Keratinocyte (primary cell): Measurements from ENCODE around the gene ANTXR2. TPM values are rescaled to one million over a fixed set of nuclear protein-coding genes. Genes with fewer than 3 reads are reported as not detected.

Source experiments
- DNase-seq: peaks from one replicate; pipeline ENCODE4 v3.0.0-alpha.2; 2011; ENCODE audit warnings: low read depth, missing footprints, low spot score
- FAIRE-seq: peaks from 2 replicates; lab custom pipeline; 2011; peaks lifted over from hg19 to GRCh38; lab: Jason Lieb, UNC
- H2AFZ ChIP-seq: 2 replicates; pipeline ENCODE4 v1.6.0; 2012; ENCODE audit warnings: low read length, control low read depth, inconsistent platforms; ENCODE audit not compliant: control insufficient read depth
- H3K27ac ChIP-seq: 2 replicates; pipeline ENCODE4 v1.5.1; 2011; ENCODE audit warnings: low read length; ENCODE audit not compliant: control insufficient read depth, insufficient read depth
- H3K27me3 ChIP-seq: 3 replicates; pipeline ENCODE4 v1.6.0; 2011; ENCODE audit warnings: low read length; ENCODE audit not compliant: control insufficient read depth, insufficient read depth; ENCODE audit errors: extremely low read depth
- H3K36me3 ChIP-seq, 2 experiments: 2 replicates in 1 of 2; 3 replicates in 1 of 2; pipeline ENCODE4 v1.5.1; 2011; ENCODE audit warnings: low read length in 2 of 2, mild to moderate bottlenecking in 1 of 2; ENCODE audit not compliant: control insufficient read depth in 2 of 2, insufficient read depth in 2 of 2; ENCODE audit errors: extremely low read depth in 1 of 2
- H3K4me1 ChIP-seq: 3 replicates; pipeline ENCODE4 v1.5.1; 2011; ENCODE audit warnings: low read length; ENCODE audit not compliant: control insufficient read depth, insufficient read depth; ENCODE audit errors: extremely low read depth
- H3K4me2 ChIP-seq: 3 replicates; pipeline ENCODE4 v1.6.0; 2011; ENCODE audit warnings: low read depth, low read length; ENCODE audit not compliant: control insufficient read depth, insufficient read depth; ENCODE audit errors: extremely low read depth
- H3K4me3 ChIP-seq, 3 experiments: fragments of 200-600 bp in 1 of 3; sonication (generic) in 1 of 3; 2 replicates in 2 of 3; 3 replicates in 1 of 3; pipeline ENCODE4 v1.5.1; 2011 to 2016; ENCODE audit warnings: low read length in 3 of 3, mild to moderate bottlenecking in 3 of 3, control low read depth in 2 of 3, inconsistent platforms in 1 of 3, low read depth in 1 of 3, mixed read lengths in 1 of 3, mixed run types in 1 of 3, moderate library complexity in 1 of 3; ENCODE audit not compliant: control insufficient read depth in 2 of 3, insufficient read depth in 2 of 3; ENCODE audit errors: extremely low read depth in 1 of 3
- H3K79me2 ChIP-seq: 2 replicates; pipeline ENCODE4 v1.6.0; 2012; ENCODE audit warnings: low read length; ENCODE audit not compliant: control insufficient read depth, insufficient read depth
- H3K9ac ChIP-seq: 3 replicates; pipeline ENCODE4 v1.6.0; 2011; ENCODE audit warnings: low read length; ENCODE audit not compliant: control insufficient read depth, insufficient read depth; ENCODE audit errors: extremely low read depth
- H3K9me1 ChIP-seq: 3 replicates; pipeline ENCODE4 v1.6.0; 2011; ENCODE audit warnings: low read length; ENCODE audit not compliant: control insufficient read depth, insufficient read depth; ENCODE audit errors: extremely low read depth
- H3K9me3 ChIP-seq: 2 replicates; pipeline ENCODE4 v1.5.1; 2012; ENCODE audit warnings: low read depth, low read length; ENCODE audit not compliant: control insufficient read depth
- H4K20me1 ChIP-seq: 3 replicates; pipeline ENCODE4 v1.6.0; 2011; ENCODE audit warnings: low read length; ENCODE audit not compliant: control insufficient read depth, insufficient read depth; ENCODE audit errors: extremely low read depth
- EZH2 ChIP-seq: IDR thresholded peaks from one replicate; pipeline ENCODE4 v1.6.1; 2012; ENCODE audit warnings: inconsistent platforms, mild to moderate bottlenecking, low read length, moderate library complexity
- dilution Hi-C: fragments of 300-500 bp; cut with MboI; formaldehyde crosslinking; loops from one replicate; pipeline ENCODE4 v1.7.0; 2020; ENCODE audit warnings: low sequenced_read_pairs; ENCODE audit not compliant: extremely low pct_ligation_motif_present
- polyA plus RNA-seq, 5 experiments: library from polyadenylated mRNA; depleted of rRNA in 3 of 5; stranded (reverse) in 3 of 5; stranded (forward) in 1 of 5; unstranded in 1 of 5; fragments of >200 nt; gene quantifications; 1 replicate in 1 of 5; 2 replicates in 3 of 5; 3 replicates in 1 of 5; pipeline versions ENCODE4 v1.2.1 to v1.2.3, GENCODE V29; 2011 to 2012; ENCODE audit warnings: missing spikeins in 2 of 5, low read depth in 1 of 5, low replicate concordance in 1 of 5
- TF ChIP-seq, protein P1 (sequence below), 3 experiments: IDR thresholded peaks in 1 of 3; conservative IDR thresholded peaks in 1 of 3; optimal IDR thresholded peaks in 1 of 3; 2 replicates in 2 of 3; 3 replicates in 1 of 3; pipeline versions ENCODE3 to v1.5.1; 2011; ENCODE audit warnings: low read length in 3 of 3, mild to moderate bottlenecking in 3 of 3, moderate library complexity in 2 of 3, control low read depth in 1 of 3, inconsistent platforms in 1 of 3; ENCODE audit not compliant: insufficient read depth in 2 of 3; ENCODE audit errors: extremely low read depth in 1 of 3

The ANTXR2 gene
- polyA plus RNA-seq, 1 donor (not counting 4 experiments of a cell fraction or from before 2014, with no cell fraction given) = 89.1 TPM

DNA sequence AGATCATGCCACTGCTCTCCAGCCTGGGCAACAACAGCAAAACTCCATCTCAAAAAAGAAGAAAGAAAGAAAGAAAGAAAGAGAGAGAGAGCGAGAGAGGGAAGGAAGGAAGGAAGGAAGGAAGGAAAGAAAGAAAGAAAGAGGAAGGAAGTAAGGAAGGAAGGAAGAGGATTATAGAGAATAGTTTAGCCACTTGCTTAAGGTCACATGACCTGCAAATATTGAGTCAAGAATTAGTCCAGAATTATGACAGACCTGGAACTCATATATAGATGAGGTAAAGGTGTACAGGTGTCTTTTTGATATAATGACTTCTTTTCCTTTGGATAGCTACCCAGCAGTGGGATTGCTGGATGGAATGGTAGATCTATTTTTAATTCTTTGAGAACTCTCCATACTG lies 25.6 kb upstream of the ANTXR2 start:
- Histone ChIP-seq H3K4me1 (peaks cover 36% of the 10 kb centered on the region), H3K79me2 (no peaks in the 10 kb centered on the region), H3K4me2 (no peak overlapping the region), H4K20me1 (no peaks in the 10 kb centered on the region), H3K27me3 (no peaks in the 10 kb centered on the region), H3K27ac (no peak overlapping the region), H2AFZ (no peak overlapping the region), H3K36me3 (no peaks in the 10 kb centered on the region), H3K9ac (no peak overlapping the region), H3K9me1 (no peaks in the 10 kb centered on the region), H3K9me3 (no peaks in the 10 kb centered on the region), H3K4me3 (no peak overlapping the region)
- dilution Hi-C loops = no loop called here
- DNase-seq = no peak
- FAIRE-seq = no peak
- TF ChIP-seq, protein P1, sequence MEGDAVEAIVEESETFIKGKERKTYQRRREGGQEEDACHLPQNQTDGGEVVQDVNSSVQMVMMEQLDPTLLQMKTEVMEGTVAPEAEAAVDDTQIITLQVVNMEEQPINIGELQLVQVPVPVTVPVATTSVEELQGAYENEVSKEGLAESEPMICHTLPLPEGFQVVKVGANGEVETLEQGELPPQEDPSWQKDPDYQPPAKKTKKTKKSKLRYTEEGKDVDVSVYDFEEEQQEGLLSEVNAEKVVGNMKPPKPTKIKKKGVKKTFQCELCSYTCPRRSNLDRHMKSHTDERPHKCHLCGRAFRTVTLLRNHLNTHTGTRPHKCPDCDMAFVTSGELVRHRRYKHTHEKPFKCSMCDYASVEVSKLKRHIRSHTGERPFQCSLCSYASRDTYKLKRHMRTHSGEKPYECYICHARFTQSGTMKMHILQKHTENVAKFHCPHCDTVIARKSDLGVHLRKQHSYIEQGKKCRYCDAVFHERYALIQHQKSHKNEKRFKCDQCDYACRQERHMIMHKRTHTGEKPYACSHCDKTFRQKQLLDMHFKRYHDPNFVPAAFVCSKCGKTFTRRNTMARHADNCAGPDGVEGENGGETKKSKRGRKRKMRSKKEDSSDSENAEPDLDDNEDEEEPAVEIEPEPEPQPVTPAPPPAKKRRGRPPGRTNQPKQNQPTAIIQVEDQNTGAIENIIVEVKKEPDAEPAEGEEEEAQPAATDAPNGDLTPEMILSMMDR (optimal IDR thresholded peaks at IDR 0.05 in 1 of 3, IDR thresholded peaks at IDR 0.05 in 1 of 3, conservative IDR thresholded peaks at IDR 0.05 in 1 of 3; ENCODE audit: extremely low read depth in 1 of 3, insufficient read depth in 2 of 3, low read length in 3 of 3) = no peak
- TF ChIP-seq EZH2 = no peak

DNA sequence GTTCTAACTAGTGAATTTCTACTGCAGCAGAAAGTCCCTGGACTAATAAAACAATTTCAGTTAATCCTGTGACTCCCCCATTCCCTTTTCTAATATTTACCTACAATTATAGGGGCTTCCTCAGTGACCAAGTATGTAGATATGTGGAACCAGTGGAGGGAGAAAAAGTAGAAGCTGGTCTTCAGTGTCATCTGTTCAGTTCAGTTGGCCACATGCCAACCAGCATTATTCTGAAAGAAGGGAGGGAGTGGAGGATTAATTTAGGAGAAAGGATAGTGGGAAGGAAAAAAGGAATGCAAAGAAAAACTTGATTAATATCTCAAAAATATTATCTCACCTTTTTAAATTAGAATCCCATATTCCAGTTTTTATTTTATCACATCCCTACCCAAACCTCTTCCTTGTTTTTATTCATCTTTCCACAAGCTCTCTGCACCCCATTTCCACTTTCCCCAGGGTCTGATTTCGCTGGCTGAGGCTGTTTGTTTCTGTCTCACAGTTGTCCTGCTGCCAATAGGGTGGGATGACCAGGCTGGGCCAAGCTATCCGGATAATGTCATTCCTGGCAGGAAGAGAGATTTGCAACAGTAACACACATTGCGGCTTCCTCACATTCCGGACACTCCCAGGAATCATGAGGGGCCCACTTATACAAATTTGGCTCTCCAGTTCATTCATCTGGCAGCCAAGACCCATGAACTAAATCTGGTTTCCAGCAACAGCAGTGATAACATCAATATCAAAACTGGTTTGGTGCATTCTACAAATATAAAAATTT lies 24.6 kb upstream of the ANTXR2 start:
- Histone ChIP-seq H4K20me1 (no peaks in the 10 kb centered on the region), H3K36me3 (no peaks in the 10 kb centered on the region), H3K9me3 (no peaks in the 10 kb centered on the region), H3K9ac (no peak overlapping the region), H3K27me3 (no peaks in the 10 kb centered on the region), H3K27ac (peak overlapping the region; percentile 10), H3K4me1 (peaks cover 36% of the 10 kb centered on the region), H3K4me3 (no peak overlapping the region), H3K4me2 (peak overlapping the region; percentile 38), H3K9me1 (no peaks in the 10 kb centered on the region), H3K79me2 (no peaks in the 10 kb centered on the region), H2AFZ (peak overlapping the region; percentile 42)
- no peak for TF ChIP-seq EZH2
- TF ChIP-seq, protein P1 (optimal IDR thresholded peaks at IDR 0.05 in 1 of 3, IDR thresholded peaks at IDR 0.05 in 1 of 3, conservative IDR thresholded peaks at IDR 0.05 in 1 of 3; ENCODE audit: extremely low read depth in 1 of 3, insufficient read depth in 2 of 3, low read length in 3 of 3) = no peak
- dilution Hi-C loops = no loop called here
- peak; percentile 77 for FAIRE-seq
- peak; percentile 25 for DNase-seq
